Measurements from ENCODE around the gene LTK. TPM values are rescaled to one million over a fixed set of nuclear protein-coding genes. Genes with fewer than 3 reads are reported as not detected.

LTK gene
- total RNA-seq, 1 experiment from 2014 or later = 10.9 TPM

DNA sequence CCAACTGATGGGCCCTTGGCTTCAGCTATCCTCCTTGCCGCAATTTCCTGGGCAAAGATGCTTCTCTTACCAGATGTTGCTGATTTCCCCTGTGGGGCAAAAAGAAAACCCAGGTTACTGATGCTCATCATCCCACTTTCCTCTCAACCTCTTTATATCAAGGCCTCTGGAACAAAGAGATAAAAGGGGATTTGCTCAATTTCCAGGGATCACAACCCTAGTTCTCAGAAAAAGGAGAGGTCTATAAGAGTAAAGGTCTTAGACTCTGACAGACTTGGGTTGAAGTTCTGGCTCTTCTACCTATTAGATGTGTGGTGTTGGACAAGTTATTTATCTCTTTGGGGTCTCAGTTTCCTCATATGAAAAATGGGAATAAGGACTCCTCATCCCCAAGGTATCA lies 21.9 kb upstream of the LTK start:
- ChIA-PET POLR2A (no interaction called here), CTCF (no interaction called here)
- DNase-seq = no peak
- Mint-ChIP-seq H3K27ac (ENCODE audit: unreplicated experiment) (no peak overlapping the region), H3K36me3 (ENCODE audit: insufficient read depth, unreplicated experiment) (peaks cover 50% of the 10 kb centered on the region), H3K27me3 (ENCODE audit: insufficient read depth, unreplicated experiment) (no peaks in the 10 kb centered on the region), H3K4me3 (ENCODE audit: unreplicated experiment) (no peak overlapping the region), H3K4me1 (ENCODE audit: low read depth, unreplicated experiment) (no peaks in the 10 kb centered on the region), H3K9me3 (ENCODE audit: unreplicated experiment) (no peaks in the 10 kb centered on the region)
- intact Hi-C loops (cut with micrococcal nuclease; ENCODE audit: unreplicated experiment) = no loop called here
- H3K36me3 ChIP-seq (ENCODE audit: control insufficient read depth, insufficient read depth, low read length) = no peaks in the 10 kb centered on the region; the same call in 1 of the 2 replicates
- TF ChIP-seq, protein P1, sequence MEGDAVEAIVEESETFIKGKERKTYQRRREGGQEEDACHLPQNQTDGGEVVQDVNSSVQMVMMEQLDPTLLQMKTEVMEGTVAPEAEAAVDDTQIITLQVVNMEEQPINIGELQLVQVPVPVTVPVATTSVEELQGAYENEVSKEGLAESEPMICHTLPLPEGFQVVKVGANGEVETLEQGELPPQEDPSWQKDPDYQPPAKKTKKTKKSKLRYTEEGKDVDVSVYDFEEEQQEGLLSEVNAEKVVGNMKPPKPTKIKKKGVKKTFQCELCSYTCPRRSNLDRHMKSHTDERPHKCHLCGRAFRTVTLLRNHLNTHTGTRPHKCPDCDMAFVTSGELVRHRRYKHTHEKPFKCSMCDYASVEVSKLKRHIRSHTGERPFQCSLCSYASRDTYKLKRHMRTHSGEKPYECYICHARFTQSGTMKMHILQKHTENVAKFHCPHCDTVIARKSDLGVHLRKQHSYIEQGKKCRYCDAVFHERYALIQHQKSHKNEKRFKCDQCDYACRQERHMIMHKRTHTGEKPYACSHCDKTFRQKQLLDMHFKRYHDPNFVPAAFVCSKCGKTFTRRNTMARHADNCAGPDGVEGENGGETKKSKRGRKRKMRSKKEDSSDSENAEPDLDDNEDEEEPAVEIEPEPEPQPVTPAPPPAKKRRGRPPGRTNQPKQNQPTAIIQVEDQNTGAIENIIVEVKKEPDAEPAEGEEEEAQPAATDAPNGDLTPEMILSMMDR (IDR thresholded peaks at IDR 0.05; ENCODE audit: insufficient read depth in 1 of 2, low read depth in 1 of 2, low read length in 1 of 2, severe bottlenecking in 1 of 2, unreplicated experiment in 1 of 2) = no peak
- no TSS peak for BruUV-seq (replicated peaks)
- no peak overlapping the region for H3K4me3 ChIP-seq (ENCODE audit: low read depth, low read length)
- no peaks in the 10 kb centered on the region for H3K9me3 ChIP-seq
- H3K4me1 ChIP-seq = no peaks in the 10 kb centered on the region
- H3K27me3 ChIP-seq (replicated peaks; ENCODE audit: control insufficient read depth, insufficient read depth, low read length) = no peaks in the 10 kb centered on the region

DNA sequence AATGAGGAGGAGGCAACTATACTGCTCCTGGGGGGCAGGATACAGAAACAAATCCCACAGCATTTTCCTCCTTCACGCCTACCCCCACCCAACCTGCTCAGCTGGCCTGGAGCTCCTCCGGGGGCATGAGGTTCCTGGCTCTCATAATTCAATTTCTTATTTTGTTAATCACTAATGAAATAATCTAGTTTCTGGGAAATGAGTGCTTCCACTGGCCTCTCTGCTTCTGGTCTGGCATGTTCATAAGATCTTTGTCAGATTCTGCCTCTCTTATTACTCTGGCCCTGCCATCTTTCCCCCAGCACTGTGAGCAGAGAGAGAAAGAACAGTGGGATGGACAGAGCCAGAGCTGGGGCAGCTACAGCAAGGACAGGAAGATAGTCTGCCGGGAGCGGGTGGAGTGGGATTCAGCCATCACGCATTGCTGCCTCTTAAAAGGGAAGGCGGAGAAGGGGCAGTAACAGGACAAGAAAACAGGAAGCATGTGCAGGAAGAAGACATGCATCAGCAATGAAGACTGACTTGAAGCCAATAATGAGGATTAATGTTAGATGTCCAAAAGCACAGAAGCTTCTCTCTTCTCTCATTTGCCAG lies 16.8 kb upstream of the LTK start:
- no peak overlapping the region for H3K4me3 ChIP-seq (ENCODE audit: low read depth, low read length)
- no peaks in the 10 kb centered on the region for H3K9me3 Mint-ChIP-seq (ENCODE audit: unreplicated experiment)
- ChIA-PET POLR2A (no interaction called here), CTCF (no interaction called here)
- no peaks in the 10 kb centered on the region for H3K9me3 ChIP-seq
- H3K4me3 Mint-ChIP-seq (ENCODE audit: unreplicated experiment) = no peak overlapping the region
- DNase-seq = no peak
- H3K36me3 Mint-ChIP-seq (ENCODE audit: insufficient read depth, unreplicated experiment) = peaks cover 54% of the 10 kb centered on the region
- no peaks in the 10 kb centered on the region for H3K27me3 ChIP-seq (replicated peaks; ENCODE audit: control insufficient read depth, insufficient read depth, low read length)
- no TSS peak for BruUV-seq (replicated peaks)
- no peaks in the 10 kb centered on the region for H3K27me3 Mint-ChIP-seq (ENCODE audit: insufficient read depth, unreplicated experiment)
- intact Hi-C loops (cut with micrococcal nuclease; ENCODE audit: unreplicated experiment) = no loop called here
- no peak overlapping the region for H3K27ac Mint-ChIP-seq (ENCODE audit: unreplicated experiment)
- peaks cover 2% of the 10 kb centered on the region for H3K36me3 ChIP-seq (ENCODE audit: control insufficient read depth, insufficient read depth, low read length)
- TF ChIP-seq, protein P1 (IDR thresholded peaks at IDR 0.05; ENCODE audit: insufficient read depth in 1 of 2, low read depth in 1 of 2, low read length in 1 of 2, severe bottlenecking in 1 of 2, unreplicated experiment in 1 of 2) = no peak
- H3K4me1 Mint-ChIP-seq (ENCODE audit: low read depth, unreplicated experiment) = no peaks in the 10 kb centered on the region
- no peaks in the 10 kb centered on the region for H3K4me1 ChIP-seq

DNA sequence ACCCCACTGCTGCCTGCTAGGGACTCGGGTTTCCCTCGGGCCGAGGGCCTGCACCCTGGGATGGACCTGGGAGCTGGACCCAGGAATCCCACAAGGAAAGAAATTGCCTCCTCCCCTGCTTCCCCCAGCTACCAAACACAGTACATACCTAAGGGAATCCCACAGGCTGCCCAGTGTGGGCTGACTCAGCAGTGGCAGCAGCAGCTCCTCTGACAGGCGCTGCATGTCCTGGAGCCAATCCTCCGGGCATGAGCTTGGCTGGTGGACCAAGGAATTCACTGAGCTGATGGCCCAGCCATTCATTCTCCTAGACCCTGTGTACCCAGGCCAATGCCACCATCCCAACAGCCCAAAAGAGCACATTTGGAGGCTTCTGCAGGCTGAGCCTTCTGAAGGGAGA lies 9.5 kb upstream of the LTK start:
- POLR2A ChIA-PET = interaction anchor here (0.6 kb wide), 1 partner anchor 28 kb away, joined by 3 read pairs; no protein-coding TSS in a partner anchor
- no peaks in the 10 kb centered on the region for H3K9me3 ChIP-seq
- Mint-ChIP-seq H3K36me3 (ENCODE audit: insufficient read depth, unreplicated experiment) (peaks cover 22% of the 10 kb centered on the region), H3K9me3 (ENCODE audit: unreplicated experiment) (no peaks in the 10 kb centered on the region), H3K4me1 (ENCODE audit: low read depth, unreplicated experiment) (no peaks in the 10 kb centered on the region), H3K4me3 (ENCODE audit: unreplicated experiment) (no peak overlapping the region), H3K27me3 (ENCODE audit: insufficient read depth, unreplicated experiment) (no peaks in the 10 kb centered on the region), H3K27ac (ENCODE audit: unreplicated experiment) (no peak overlapping the region)
- no TSS peak for BruUV-seq (replicated peaks)
- intact Hi-C loops (cut with micrococcal nuclease; ENCODE audit: unreplicated experiment) = no loop called here
- no peaks in the 10 kb centered on the region for H3K27me3 ChIP-seq (replicated peaks; ENCODE audit: control insufficient read depth, insufficient read depth, low read length)
- H3K4me3 ChIP-seq (ENCODE audit: low read depth, low read length) = no peak overlapping the region
- no peak for DNase-seq
- no peaks in the 10 kb centered on the region for H3K4me1 ChIP-seq
- TF ChIP-seq, protein P1 (IDR thresholded peaks at IDR 0.05; ENCODE audit: insufficient read depth in 1 of 2, low read depth in 1 of 2, low read length in 1 of 2, severe bottlenecking in 1 of 2, unreplicated experiment in 1 of 2) = no peak
- H3K36me3 ChIP-seq (ENCODE audit: control insufficient read depth, insufficient read depth, low read length) = peaks cover 2% of the 10 kb centered on the region; the same call in 1 of the 2 replicates
- CTCF ChIA-PET = no interaction called here
